Kidney (tissue), 14 donors: ENCODE measurements around the gene ASMTL. TPM values are rescaled to one million over a fixed set of nuclear protein-coding genes. Genes with fewer than 3 reads are reported as not detected.

Experiments used
- DNase-seq, 5 donors: peaks; one replicate each; pipeline ENCODE4 v3.0.0-alpha.2; 2013 to 2020
- FAIRE-seq: peaks from 2 replicates; lab custom pipeline; 2012; peaks lifted over from hg19 to GRCh38; lab: Jason Lieb, UNC
- H3K27ac ChIP-seq, 2 donors: one replicate each; pipeline ENCODE4 v1.7.0; 2013; ENCODE audit warnings: low read depth in 2 of 2, low read length in 2 of 2, inconsistent platforms in 1 of 2
- H3K27me3 ChIP-seq: one replicate; pipeline ENCODE4 v1.7.1; 2013; ENCODE audit warnings: low read length, inconsistent platforms; ENCODE audit not compliant: control insufficient read depth, insufficient read depth
- H3K36me3 ChIP-seq, 3 donors: one replicate each; pipeline versions ENCODE4 v1.7.0 to v1.7.1; 2013; ENCODE audit warnings: low read length in 3 of 3, control low read depth in 1 of 3, inconsistent platforms in 1 of 3; ENCODE audit not compliant: insufficient read depth in 3 of 3, control insufficient read depth in 2 of 3
- H3K4me1 ChIP-seq, 3 donors: one replicate each; pipeline versions ENCODE4 v1.7.0 to v1.7.1; 2013; ENCODE audit warnings: low read length in 3 of 3, inconsistent platforms in 1 of 3, low read depth in 1 of 3; ENCODE audit not compliant: control insufficient read depth in 2 of 3, insufficient read depth in 2 of 3
- H3K4me3 ChIP-seq, 3 donors: one replicate each; pipeline versions ENCODE4 v1.7.0 to v1.8.1; 2013; ENCODE audit warnings: low read length in 3 of 3, control low read depth in 1 of 3, inconsistent platforms in 1 of 3
- H3K9ac ChIP-seq, 3 donors: one replicate each; pipeline versions ENCODE4 v1.7.0 to v1.7.1; 2013; ENCODE audit warnings: low read length in 3 of 3, control low read depth in 1 of 3, inconsistent platforms in 1 of 3
- H3K9me3 ChIP-seq, 3 donors: one replicate each; pipeline versions ENCODE4 v1.7.0 to v1.7.1; 2013; ENCODE audit warnings: low read length in 3 of 3, control low read depth in 1 of 3, inconsistent platforms in 1 of 3; ENCODE audit not compliant: control insufficient read depth in 2 of 3, insufficient read depth in 1 of 3
- intact Hi-C: fragments of 100-400 bp; cut with DNase I; formaldehyde crosslinking; loops from one replicate; pipeline ENCODE4 v1.11.1; 2022
- polyA plus RNA-seq: library from polyadenylated mRNA; stranded (reverse); fragments of 350-450 nt; fragmentation: Illumina TruSeq; extraction: RNeasy Lipid Tissue Mini Kit (QIAGEN cat#74804); gene quantifications from one replicate; pipeline ENCODE4 v1.2.3, GENCODE V29; 2014; ENCODE audit warnings: low read depth, low replicate concordance; ENCODE audit not compliant: insufficient read depth
- total RNA-seq: library from RNA; stranded (reverse); fragmentation: NEBNext Ultra II Directional; extraction: Animal tissue kit (Norgen Biotek cat#: 25700); gene quantifications from one replicate; pipeline ENCODE4 v1.2.1, GENCODE V29; 2021
- TF ChIP-seq, protein P1 (sequence below): IDR thresholded peaks from 3 replicates; pipeline ENCODE4 v1.5.1; 2012; ENCODE audit warnings: mild to moderate bottlenecking, moderate library complexity, borderline replicate concordance; ENCODE audit not compliant: insufficient read depth; ENCODE audit errors: extremely low read depth
- donor health status: control.
- donor health status: control.
- donor health status: control.
- donor health status: control.
- donor health status: control.
- donor health status: DM: yes; HTN: yes; CAD: no.
- donor health status: Normal renal cell carcinoma (clear cell type).

ASMTL gene
- total and polyA plus RNA-seq, 2 donors from 2014 or later, result 29.9 to 33.3 TPM

- intact Hi-C loops, result no loop called here
Measured at GRCh38 chrX:1389181-1389992, 63.3 kb downstream of the ASMTL start.

GRCh38 chrX:1388651-1389050, 64.1 kb downstream of the ASMTL start:
- no peaks in the 10 kb centered on the region for H3K27me3 ChIP-seq
- TF ChIP-seq, protein P1, sequence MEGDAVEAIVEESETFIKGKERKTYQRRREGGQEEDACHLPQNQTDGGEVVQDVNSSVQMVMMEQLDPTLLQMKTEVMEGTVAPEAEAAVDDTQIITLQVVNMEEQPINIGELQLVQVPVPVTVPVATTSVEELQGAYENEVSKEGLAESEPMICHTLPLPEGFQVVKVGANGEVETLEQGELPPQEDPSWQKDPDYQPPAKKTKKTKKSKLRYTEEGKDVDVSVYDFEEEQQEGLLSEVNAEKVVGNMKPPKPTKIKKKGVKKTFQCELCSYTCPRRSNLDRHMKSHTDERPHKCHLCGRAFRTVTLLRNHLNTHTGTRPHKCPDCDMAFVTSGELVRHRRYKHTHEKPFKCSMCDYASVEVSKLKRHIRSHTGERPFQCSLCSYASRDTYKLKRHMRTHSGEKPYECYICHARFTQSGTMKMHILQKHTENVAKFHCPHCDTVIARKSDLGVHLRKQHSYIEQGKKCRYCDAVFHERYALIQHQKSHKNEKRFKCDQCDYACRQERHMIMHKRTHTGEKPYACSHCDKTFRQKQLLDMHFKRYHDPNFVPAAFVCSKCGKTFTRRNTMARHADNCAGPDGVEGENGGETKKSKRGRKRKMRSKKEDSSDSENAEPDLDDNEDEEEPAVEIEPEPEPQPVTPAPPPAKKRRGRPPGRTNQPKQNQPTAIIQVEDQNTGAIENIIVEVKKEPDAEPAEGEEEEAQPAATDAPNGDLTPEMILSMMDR, result no peak
- peaks cover 7 to 61% (median 39%) of the 10 kb centered on the region in 3 donors for H3K36me3 ChIP-seq
- no peaks in the 10 kb centered on the region for H3K9me3 ChIP-seq
- no peak overlapping the region for H3K27ac ChIP-seq
- peak overlapping the region in 1 of 3 donors; percentile 26 for H3K4me3 ChIP-seq
- no peak overlapping the region for H3K9ac ChIP-seq
- FAIRE-seq (no peak), DNase-seq (peak in 1 of 5 donors; percentile 54)
- peaks cover 0 to 21% (median 8%) of the 10 kb centered on the region in 3 donors for H3K4me1 ChIP-seq
- intact Hi-C loops, result no loop called here

More at GRCh38 chrX:1389181-1389992, 63.3 kb downstream of the ASMTL start:
- Histone ChIP-seq H3K36me3 (peaks cover 7 to 61% (median 39%) of the 10 kb centered on the region in 3 donors), H3K9me3 (no peaks in the 10 kb centered on the region), H3K4me1 (peaks cover 0 to 21% (median 8%) of the 10 kb centered on the region in 3 donors), H3K4me3 (no peak overlapping the region), H3K27me3 (no peaks in the 10 kb centered on the region), H3K27ac (no peak overlapping the region), H3K9ac (no peak overlapping the region)
- TF ChIP-seq, protein P1, result no peak
- FAIRE-seq (no peak), DNase-seq (peak in 2 of 5 donors; percentile 37 to 71)

- no peak overlapping the region for H3K4me3 ChIP-seq
- no peaks in the 10 kb centered on the region for H3K9me3 ChIP-seq
- H3K36me3 ChIP-seq, result peaks cover 7 to 61% (median 39%) of the 10 kb centered on the region in 3 donors
- intact Hi-C loops, result no loop called here
- FAIRE-seq (no peak), DNase-seq (peak in 2 of 5 donors; percentile 54 to 81)
- H3K4me1 ChIP-seq, result peaks cover 0 to 21% (median 8%) of the 10 kb centered on the region in 3 donors
- TF ChIP-seq, protein P1, result no peak
- no peak overlapping the region for H3K9ac ChIP-seq
- no peak overlapping the region for H3K27ac ChIP-seq
- no peaks in the 10 kb centered on the region for H3K27me3 ChIP-seq
Measured at GRCh38 chrX:1387141-1387776, 65.5 kb downstream of the ASMTL start.
